GM21529 (cell line): ENCODE measurements around the gene CMTM2.
A peak's percentile ranks its signal among the peaks of the same experiment; 100 is the strongest.
"Not testable (repeated sequence)": the region's sequence is repeated elsewhere in the genome, so short reads cannot be mapped to it uniquely, and the experiment has no call there.

ENCODE experiments used
- ATAC-seq: cut with Tn5 transposase; IDR thresholded peaks from one replicate; pipeline ENCODE4 v1.9.1; 2021; ENCODE audit not compliant: unreplicated experiment

Gene CMTM2

DNA sequence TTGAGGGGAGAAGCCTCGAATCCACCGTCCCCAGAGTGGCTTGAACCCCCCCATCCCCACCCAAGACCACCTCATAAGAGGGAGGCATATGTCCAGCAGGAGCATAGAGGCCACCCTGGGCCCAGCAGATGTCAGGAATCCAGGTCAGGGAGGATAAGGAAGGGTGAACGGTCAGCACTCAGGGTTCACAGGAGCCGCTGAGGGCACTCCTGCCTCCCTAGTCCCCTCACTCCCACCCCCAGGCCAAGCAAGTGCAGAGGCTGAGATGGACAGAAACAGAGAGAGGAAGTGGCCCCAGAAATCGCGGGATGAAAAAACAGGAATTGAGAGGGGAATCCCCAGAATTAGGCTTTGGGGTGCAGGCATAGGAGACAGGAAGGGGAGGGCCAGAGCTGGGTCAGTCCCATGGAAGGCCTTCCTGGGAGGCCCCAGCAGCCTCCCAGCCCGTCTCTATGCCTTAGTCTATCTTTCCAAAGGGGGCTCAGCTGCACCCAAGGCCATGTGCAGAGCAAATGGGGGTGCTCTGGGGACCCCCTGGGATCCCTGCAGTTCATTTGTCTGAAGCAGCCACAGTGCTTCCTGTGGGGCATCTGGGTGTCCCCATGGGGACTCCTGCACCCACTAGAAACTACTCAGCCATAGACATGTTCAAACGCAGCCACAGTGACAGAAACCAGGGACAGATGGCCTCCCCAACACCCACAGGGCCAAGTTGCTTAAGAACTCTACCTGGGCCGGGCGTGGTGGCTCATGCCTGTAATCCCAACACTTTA lies 26.9 kb downstream of the CMTM2 start:
- peak; percentile 47 for ATAC-seq

DNA sequence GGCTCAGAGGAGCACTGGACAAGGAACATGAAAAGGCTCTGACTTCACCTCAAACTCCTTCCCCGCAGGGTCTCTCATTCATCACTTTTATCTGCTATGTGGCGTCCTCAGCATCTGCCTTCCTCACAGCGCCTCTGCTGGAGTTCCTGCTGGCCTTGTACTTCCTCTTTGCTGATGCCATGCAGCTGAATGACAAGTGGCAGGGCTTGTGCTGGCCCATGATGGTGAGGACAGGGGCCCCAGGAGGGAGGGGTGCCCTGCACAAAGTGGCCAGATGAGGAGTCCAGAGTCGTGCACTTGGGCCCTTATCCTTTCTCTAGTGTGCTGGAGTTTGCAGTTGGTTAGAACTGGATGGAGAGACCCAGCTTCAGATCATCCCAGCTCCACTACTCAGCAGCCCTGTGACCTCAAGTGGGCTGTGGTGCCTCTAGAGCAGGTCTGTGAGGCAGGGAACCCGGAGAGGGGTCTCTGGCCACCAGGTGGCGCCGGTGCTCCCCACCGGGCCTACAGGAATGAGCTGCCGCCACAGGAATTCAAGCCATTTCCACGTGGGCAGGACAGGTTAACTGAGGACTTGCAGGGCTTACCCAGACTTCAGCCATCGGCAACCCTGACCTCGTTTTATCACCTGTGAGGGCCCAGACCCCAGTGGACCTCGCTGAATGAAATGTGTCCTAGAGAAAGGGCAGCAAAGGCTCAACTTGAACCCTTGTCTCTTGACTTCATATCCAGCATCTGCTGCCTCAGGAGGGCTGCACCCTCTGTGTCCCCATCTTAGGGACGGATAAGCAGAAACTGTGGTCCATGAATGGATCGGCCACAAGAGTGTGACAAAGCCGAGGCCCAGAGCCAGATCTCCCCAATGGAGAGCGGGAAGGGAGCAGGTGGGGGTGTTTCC lies 29.2 kb downstream of the CMTM2 start:
- ATAC-seq = peak; percentile 35

DNA sequence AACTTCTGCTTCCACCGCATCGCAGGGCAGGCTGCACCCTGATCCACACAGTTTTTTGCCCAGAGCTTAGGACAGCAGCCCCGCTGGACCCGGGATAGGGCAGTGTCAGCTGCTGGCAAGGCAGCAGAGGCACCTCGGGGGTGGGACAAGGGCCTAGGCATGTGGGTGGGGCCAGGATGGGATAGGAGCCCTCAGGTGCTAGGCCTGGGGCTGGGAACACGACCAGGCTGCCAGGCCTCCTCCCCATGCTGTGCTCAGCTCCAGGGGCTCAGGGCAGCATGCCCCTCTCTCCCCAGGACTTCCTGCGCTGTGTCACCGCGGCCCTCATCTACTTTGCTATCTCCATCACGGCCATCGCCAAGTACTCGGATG lies 29.9 kb downstream of the CMTM2 start:
- no peak for ATAC-seq

DNA sequence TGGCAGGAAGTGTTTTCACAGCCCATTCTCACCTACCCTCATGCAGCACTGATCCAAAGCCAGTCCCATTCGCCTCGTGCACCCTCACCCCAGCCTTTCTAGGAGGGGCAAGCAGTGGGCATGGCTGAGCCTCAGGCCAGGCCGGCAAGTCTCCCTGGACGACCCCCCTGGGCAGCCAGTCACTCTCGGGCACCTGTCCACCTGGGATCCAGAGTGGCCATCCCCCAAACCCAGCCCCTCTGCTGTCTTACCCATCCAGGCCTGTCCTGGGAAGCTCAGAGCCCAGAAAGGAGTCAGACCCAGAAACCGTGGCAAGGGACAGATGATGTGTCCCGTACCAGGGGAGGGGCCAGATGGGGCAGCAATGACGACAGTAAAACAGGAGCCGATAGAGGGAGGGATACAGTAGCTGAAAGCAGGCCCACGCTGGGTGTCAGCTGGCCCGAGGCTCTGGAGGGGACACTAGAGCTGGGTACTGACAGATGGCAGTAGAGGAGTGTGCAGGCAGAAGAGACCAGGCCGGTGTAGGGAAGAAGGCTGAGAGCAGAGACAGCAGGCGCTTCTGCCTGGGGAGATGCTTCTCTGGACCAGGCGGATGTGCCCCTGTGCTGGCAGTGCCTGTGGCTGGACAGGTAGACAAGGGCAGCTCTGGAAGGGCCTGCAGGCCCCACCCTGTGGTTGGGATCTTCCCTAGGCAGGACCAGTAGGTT lies 31.0 kb downstream of the CMTM2 start:
- ATAC-seq = no peak

DNA sequence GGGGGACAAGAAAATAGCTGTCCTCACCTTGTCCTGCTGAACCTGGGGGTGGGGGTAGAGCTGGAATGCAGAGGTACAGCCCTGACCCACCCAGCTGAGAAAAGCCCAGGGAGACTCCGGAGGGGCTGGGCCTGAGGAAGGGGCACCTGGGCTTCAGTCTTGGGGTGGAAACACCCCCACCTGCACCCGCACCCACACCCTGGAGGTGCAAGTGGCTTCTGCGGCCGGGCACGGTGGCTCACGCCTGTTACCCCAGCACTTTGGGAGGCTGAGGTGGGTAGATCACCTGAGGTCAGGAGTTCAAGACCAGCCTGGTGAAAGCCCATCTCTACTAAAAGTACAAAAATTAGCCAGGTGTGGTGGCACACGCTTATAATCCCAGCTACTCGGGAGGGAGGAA lies 32.6 kb downstream of the CMTM2 start:
- ATAC-seq = not testable (repeated sequence)

DNA sequence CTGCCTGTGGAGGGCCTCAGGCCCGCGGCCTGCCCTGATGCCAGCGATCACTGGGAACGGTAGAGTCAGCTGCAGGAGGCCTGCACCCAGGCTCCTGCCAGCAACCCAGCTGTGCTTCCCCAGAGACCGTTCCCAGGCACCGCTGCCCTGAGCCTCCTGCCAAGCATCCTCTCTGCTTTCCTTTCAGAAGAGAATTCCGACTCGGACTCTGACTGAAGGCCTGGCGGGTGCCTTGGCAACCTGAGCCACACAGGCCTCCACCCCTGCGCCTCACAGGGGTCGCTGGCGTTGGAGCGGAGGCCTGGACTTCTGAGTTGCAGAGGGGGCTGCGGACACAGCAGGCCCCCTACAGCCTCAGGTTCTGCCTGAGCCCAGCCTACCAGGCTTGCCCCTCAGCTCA lies 33.2 kb downstream of the CMTM2 start:
- no peak for ATAC-seq

DNA sequence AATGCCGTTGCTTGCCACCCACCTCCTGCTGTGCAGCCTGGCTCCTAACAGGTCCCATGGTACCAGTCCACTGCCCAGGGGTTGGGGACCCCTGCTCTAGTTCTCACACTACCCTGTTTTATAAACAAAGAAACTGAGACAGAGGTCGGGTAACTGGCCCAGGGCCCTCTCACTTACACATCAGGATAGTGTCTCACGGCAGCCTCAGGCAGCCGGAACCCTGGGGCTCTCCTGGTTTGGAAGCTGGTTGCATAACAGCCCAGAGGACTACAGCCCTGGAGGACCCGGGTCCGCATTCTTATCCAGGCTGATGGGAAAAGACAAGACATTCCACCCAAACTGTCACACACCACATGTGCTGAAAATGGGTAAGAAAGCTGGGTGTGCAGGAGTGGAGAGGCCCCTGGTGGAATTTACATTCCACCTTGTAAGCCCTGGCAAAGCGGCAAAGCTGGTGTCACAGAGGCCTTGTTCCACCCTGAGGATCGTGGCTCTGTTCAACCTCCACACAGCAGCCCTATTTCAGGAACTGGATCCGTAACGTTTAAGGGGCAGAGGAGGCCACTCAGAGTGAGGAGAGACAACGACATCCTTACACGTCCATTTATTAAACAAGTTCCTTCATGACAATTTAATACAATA lies 35.0 kb downstream of the CMTM2 start:
- ATAC-seq = no peak

DNA sequence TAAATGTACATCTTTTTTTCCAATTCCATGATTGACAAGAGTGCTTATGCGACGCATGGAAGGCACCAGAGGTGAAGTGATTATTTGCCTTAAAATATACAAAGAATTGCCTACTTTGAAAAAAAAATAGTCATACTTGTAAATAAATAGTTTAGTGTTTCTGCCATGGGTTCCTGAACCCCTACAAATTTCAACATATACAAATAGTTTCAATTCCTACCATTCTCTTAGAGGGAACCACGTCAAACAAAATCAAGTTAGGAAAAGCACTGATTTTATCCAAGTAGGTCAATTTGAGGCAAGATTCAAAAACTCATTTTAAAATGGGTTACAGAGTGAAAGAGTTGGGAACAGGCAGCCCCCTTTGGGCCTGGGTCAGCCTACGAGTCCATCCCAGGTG lies 36.9 kb downstream of the CMTM2 start:
- ATAC-seq = no peak

DNA sequence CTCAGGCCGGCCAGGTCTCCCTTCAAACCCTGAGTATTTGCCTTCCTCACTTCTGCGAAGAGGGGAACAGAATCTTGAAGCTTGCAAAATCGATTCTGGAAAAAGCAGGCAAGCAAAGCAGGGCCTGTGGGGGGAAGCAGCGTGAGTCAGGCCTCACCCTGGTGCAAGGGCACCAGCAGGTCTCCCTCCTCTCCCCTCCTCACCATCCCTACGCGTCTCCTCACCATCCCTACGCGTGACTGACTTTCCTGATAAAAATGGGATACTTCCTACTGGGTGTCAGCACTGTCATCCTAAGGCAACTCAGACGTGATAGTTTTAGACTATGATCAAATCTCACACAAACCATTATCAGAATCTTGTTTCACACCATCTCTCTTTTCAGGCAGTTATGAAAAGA lies 37.3 kb downstream of the CMTM2 start:
- ATAC-seq = no peak

DNA sequence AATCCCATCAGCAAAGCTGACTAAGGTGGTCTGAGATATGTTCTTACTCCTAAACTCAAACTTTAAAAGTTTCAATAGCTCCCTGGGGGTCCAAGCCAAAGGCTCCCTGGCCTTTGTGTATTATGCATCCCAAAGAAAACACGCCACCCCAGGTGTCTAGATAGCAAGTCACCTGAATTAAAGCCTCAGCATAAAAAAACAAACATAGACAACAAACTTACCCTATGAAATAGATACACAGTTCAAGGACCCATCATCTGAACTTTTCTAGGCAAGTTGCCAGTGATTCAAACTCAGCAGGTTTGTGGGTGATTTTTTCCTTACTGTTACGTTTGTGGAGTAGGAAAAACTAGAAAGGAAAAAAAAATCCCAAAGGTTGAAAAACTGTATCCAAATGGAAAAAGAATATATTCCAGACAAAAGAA lies 37.8 kb downstream of the CMTM2 start:
- no peak for ATAC-seq

DNA sequence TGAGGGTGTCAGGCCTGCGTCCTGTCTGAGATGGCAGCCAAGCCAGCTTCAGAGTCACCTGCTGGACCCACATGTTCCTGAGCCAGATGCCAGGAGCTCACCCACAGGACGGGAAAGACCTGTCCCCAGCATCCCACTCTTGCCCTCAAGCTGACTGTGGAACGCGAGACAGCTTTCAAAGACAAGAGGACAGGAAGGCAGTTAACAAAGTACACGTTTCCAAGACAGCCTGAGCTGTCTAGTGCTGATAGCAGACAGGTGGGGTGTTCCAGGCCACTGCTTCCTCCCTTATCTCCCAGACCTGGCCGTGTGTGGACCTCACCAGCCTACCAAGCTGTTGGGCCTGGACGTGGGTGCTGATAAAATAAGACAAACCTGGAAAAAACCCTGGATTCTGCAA lies 38.5 kb downstream of the CMTM2 start:
- no peak for ATAC-seq

DNA sequence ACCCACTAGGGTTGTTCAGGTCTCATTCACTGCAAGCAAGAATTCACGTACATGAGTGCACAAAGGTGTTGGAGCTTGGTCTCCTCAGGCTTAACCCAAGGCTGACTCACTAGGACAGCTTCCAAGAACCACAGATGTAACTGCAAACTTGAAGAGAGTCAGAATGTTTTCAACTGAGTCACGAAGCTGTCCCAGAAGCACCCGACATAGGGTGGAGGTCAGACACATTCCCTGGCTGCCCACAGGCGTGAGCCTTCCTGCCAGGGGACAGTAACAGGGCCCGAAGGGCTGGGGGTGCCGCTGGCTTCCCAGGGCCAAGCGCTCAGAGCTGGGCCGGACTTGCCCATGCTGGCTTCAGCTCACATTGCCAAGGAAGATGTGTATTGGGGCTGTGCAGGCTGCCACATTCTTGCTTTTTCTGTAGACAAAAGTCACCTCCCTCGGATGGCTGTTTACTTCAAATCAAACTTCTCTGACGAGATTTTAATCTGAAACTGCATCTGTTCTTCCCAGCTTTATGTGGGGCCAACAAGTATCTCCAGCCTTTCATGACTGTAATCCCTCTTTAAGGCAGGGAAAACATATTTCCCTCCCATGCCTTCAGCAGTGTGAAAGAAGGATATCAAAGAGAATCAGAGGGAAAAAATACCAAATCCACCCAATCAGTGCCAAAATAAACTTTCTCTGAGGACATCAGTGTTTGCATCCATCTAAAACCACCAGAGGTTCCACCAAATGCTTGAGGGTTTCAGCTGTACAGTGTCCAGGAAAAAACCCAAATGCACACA lies 39.5 kb downstream of the CMTM2 start:
- ATAC-seq = no peak

DNA sequence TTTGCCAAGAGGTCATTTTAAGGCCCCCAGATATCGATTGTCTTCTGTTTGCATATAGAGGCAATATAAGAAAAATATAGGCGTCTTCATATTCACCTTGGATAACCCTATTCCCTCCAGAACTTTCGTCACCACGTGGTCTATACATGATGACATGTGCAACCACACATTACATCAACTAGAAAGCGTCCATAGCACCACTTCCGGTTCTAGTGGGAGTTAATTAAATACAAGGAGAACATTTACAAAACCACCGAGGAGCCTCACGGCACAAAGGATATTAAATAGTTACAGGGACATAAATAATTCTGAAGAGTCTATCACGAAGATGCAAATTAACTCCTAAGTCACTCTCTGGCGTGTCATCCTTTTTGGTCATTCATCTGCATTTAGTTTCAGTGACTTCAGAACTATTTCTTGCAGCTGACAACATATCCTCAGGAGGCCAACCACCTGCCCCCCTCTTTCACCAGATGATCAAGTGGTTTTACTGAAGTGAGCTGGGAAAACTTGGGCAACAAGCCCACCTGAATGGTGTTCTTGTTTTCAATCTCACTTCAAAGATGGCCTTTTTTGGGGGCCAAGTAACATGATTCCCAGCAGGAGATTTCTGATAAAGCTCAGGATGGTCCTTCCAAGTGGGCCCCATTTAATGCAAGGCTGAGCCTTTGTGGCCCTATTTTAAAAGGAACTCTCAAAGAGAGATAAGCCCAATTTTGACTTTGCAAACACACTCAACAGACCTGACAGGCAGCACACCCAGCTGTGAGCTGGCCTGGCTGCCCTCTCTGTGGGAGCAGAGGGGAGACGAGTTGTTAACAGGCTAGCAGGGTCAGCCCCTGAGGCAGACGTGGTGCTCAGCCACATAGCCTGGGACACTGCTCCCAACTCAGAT lies 40.5 kb downstream of the CMTM2 start:
- no peak for ATAC-seq

DNA sequence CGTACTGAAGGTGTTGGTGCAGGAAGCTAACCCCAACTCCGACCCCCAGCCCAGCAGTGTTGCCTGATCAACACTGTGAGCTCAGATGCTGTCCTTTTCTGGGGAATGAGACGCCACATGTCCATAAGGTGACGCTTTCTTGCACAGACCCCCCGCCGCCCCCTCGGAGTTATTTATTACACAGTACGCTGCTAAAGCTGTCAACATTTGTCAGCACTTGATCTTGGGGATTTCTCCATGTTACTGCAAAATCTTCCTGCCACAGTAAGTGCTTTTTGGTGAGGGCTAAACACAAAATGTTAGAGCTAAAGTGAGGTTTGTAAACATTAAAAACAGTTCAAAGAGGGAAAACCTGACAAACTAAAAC lies 41.1 kb downstream of the CMTM2 start:
- ATAC-seq = no peak

DNA sequence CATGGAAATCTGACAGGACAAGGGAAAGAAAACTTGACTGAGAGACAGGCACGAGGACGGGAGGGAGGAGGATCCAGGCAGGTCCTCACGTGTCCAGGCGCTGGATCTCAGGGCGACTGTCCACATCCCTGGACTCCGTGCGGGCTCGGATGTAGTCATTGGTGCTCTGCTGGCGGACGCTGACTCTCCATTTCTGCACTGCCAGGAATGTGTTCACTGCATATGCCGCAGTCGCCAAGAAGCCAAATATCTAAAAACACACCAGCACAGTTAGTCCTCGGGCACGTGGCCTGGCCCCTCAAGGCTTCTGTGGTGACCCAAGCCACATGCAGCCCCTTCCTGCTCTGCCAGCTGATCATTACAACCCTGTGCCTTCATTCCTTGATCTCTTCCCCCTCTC lies 42.7 kb downstream of the CMTM2 start:
- no peak for ATAC-seq

DNA sequence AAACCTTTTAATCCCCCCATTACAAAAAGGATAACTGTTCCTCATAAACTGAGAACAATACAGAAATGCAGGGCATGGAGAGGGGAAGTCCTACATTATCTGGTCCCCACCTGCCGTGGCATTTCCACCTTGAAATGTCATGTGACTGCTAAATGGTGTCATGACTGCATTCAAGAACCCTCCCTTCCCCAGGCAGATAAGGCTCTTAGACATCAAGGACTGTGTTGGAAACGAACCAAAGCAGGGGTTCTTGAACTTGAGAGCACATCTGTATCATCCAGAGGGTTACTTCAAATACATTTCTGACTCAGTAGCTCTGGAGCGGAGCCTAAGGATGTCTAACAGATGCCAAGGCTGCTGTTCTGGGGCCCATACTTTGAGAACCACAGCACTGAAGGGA lies 43.6 kb downstream of the CMTM2 start:
- ATAC-seq = no peak

DNA sequence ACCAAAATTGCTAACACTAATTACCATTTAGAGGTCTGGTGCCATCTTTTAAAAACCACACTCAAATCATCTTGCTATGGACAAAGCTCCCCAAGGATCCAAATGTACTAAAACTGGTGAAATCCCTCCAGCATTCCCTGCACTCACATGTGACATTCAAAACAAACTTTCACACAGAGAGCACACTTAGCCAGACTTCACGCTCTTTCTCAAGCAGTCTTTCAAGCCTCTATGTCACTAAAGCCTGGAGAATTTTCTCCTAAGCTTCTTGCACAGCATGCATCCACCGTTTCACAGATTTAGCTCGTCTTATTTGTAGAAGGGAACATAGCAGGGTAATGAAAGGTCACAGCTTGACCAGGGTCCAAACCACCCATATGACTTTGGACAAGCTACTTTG lies 44.5 kb downstream of the CMTM2 start:
- no peak for ATAC-seq

DNA sequence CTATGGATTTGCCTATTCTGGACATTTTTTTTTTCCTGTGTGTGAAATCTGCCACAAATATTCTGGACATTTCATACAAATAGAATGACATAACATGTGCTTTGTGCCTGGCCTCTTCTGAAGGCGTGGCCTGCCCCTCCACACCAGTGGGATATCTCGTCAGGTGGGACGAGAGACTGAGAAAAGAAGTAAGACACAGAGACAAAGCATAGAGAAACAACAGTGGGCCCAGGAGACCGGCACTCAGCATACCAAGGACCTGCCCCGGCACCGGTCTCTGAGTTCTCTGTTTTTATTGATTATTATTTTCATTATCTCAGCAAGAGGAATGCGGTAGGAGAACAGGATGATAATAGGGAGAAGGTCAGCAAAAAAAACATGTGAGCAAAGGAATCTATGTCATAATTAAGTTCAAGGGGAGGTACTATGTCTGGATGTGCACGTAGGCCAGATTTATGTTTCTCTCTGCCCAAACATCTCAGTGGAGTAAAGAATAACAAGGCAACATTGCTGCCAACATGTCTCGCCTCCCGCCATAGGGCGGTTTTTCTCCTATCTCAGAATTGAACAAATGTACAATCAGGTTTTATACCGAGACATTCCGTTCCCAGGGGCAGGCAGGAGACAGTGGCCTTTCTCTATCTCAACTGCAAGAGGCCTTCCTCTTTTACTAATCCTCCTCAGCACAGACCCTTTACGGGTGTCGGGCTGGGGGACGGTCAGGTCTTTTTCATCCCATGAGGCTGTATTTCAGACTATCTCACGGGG lies 48.5 kb downstream of the CMTM2 start:
- ATAC-seq = not testable (repeated sequence)

DNA sequence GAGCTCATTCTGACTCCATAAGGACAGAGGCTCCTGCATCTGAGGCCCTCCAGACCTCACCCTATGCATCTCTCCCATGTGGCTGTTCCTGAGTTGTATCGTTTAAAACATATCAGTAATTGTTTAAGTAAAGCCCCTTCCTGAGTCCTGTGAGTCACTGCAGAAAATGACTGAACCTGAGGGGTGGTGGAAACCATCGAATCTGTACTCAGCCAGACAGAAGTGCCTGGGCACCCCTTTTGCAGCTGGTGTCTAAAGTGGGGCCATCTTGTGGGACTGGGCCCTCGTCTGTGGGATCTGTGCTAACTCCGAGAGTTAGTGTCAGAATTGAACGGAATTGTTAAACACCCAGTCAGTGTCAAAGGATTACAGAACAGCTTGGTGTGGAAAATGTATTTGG lies 50.6 kb downstream of the CMTM2 start:
- no peak for ATAC-seq
